Caki2 (cell line): ENCODE data around the gene CCNL1. TPM values are rescaled to one million over a fixed set of nuclear protein-coding genes. Genes with fewer than 3 reads are reported as not detected.

Source experiments
- DNase-seq: peaks from one replicate; pipeline ENCODE4 v3.0.0-alpha.2; 2015; ENCODE audit warnings: low read depth
- in situ Hi-C: cut with HindIII; loops from 2 replicates; pipeline ENCODE4 v1.10.0; 2016; ENCODE audit warnings: low sequenced_read_pairs, low pct_unique_long_range_greater_than_20kb, mixed read lengths
- total RNA-seq: library from RNA; depleted of rRNA; stranded (reverse); fragments of >200 nt; shearing (Covaris generic); gene quantifications from 2 replicates; pipeline ENCODE4 v1.2.3, GENCODE V29; 2014; ENCODE audit warnings: low replicate concordance

Gene CCNL1
- total RNA-seq, 1 experiment from 2014 or later = 31.0 TPM

DNA sequence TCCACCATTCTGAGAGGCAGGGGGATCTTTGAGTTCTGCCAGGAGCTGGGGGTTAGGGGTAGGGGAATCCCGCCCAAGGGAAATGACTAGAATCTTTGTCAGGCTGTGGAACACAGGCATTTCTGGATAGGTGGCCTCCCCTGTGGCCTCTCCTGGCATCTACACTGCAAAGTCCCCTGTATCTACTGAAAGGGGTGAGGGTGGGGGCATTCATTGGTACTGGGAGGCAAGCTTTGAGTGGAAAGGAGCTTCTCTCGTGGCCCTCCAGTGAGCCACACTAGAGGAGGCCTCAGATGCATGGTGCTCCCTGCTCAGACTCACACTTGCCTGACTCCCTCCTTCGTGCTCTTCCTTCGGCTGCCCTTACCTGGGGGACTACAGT is 59.9 kb downstream of the CCNL1 start:
- in situ Hi-C loops = no loop called here
- no peak for DNase-seq

DNA sequence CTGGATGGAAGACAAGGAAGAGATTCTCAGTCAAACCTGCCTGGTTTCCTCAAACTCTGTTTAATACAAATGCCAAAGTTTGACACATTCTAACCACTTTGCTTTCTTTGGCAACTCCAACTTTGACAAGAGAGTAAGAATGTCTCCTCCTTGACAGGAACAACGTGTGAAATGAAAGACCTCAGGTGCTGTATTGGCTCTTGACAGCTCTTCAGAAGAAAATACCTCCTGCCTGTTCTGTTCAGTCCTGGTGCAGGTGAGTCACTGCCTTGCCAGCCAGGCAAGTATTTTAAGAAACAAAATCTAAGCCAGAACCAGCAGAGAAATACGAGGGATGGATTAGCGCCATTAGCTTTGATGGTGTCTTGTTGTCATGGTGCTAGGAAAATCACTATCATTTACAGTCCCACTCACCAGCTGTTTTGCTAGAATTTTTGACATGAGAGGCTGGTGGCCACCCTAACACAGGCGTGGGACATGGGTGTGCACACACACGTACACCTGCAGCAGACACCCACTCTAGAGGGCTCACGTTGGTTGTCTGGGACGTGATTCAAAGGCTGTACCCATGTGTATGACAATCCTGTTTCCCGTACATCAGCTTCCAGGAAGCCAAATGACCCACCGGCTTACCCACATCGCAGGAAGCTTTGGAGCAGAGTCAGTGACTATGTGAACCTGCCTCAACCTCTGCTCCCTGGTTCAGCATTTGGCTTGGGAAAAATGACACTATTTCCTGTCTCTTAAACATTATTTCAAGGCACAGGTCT is 60.4 kb downstream of the CCNL1 start:
- no peak for DNase-seq
- in situ Hi-C loops = no loop called here

DNA sequence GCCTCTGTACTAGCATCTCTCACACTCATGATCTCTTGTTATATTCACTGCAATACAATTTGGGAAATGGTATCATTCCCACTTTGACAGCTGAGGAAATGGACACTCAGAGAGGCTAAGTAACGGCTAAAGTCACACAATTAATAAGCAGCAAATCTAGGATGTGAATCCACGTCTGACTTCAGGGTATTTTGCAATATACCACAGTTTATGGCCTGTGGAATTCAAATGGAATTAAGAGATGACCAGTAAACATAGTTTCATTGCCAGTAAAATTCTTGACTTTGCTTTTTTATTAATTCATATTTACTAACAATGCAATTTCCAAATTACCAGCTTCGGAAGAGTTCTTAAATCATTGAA is 61.1 kb downstream of the CCNL1 start:
- in situ Hi-C loops = no loop called here

DNA sequence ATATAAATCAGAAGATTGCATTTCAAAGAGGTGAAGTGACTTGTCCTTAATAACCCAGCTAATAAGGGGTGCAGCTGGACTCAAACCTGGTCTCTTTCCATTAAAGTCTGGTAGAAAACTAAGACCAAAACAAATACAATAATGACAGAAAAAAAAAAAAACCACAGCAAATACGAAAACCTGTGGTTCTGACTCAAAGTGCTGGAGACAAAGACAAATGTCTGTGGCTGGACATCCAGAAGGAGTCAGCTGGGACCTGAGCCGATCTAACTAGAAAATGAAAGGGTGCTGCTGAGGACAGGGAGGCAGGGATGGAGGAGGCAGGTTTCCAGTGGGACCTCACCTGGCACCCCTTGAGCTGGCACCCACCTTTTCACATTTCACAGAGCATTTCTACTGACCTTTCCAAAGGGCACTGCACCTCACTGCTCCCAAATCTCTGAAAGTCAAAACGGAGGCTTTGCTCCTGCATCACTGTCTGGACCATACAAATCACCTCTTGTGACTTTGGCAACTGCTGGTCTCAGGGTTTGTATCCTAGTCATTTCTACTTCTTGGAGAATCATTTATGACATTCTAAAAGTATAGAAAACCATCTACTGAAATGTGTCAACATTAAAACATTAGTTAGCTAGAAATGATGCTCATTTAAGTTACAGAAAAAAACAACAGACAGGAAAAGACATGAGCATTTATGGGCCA is 61.7 kb downstream of the CCNL1 start:
- in situ Hi-C loops = no loop called here
- DNase-seq = no peak

More for the DNA sequence above, 61.1 kb downstream of the CCNL1 start:
- no peak for DNase-seq
